ENCODE measurements around the gene CDC42EP2. TPM values are rescaled to one million over a fixed set of nuclear protein-coding genes. Genes with fewer than 3 reads are reported as not detected.

CDC42EP2 gene
- total RNA-seq, 6 donors from 2014 or later: 7.7 to 45.2 (median 14.6) TPM

GRCh38 chr11:65315866-65316226, 1.2 kb downstream of the CDC42EP2 start:
- peaks cover 39 to 73% (median 60%) of the 10 kb centered on the region in 4 donors for H3K4me1 ChIP-seq
- H3K27me3 ChIP-seq: no peaks in the 10 kb centered on the region
- ATAC-seq (ENCODE audit: low FRiP score in 2 of 2) (no peak), DNase-seq (no peak)
- no peaks in the 10 kb centered on the region for H3K9me3 ChIP-seq
- peak overlapping the region; percentile 67 to 80 (median 74) for H3K4me3 ChIP-seq
- H3K27ac ChIP-seq: peak overlapping the region; percentile 90 to 93 (median 92)
- no peak for TF ChIP-seq EP300 (IDR thresholded peaks at IDR 0.05)
- no peak for TF ChIP-seq POLR2AphosphoS5 (IDR thresholded peaks at IDR 0.05)
- TF ChIP-seq CTCF (IDR thresholded peaks at IDR 0.05): peak in 2 of 6 experiments; percentile 5 to 38
- no peak for TF ChIP-seq POLR2A (IDR thresholded peaks at IDR 0.05)
- 21% methylated on average over 8 of the region's 8 CpGs for whole genome bisulfite sequencing, 2 donors
- peaks cover 0 to 11% (median 3%) of the 10 kb centered on the region in 4 donors for H3K36me3 ChIP-seq

GRCh38 chr11:65316227-65317024, 1.8 kb downstream of the CDC42EP2 start:
- peak overlapping the region; percentile 90 to 93 (median 92) for H3K27ac ChIP-seq
- ATAC-seq (ENCODE audit: low FRiP score in 2 of 2): peak; percentile 1 to 66

GRCh38 chr11:65317025-65317786, 2.5 kb downstream of the CDC42EP2 start:
- ATAC-seq (ENCODE audit: low FRiP score in 2 of 2): peak; percentile 38 to 51
- H3K27me3 ChIP-seq: no peaks in the 10 kb centered on the region
- H3K27ac ChIP-seq: peak overlapping the region; percentile 90 to 93 (median 92)
- TF ChIP-seq EP300 (IDR thresholded peaks at IDR 0.05) (peak in 2 of 4 donors; percentile 31 to 70), POLR2A (IDR thresholded peaks at IDR 0.05) (no peak), POLR2AphosphoS5 (IDR thresholded peaks at IDR 0.05) (peak in 1 of 2 donors; percentile 47)
- peaks cover 32 to 63% (median 62%) of the 10 kb centered on the region in 4 donors for H3K4me1 ChIP-seq
- peak overlapping the region; percentile 67 to 80 (median 74) for H3K4me3 ChIP-seq
- peak in 1 of 2 donors; percentile 65 for DNase-seq
- peaks cover 4 to 25% (median 17%) of the 10 kb centered on the region in 4 donors for H3K36me3 ChIP-seq
- WGBS, 2 donors: 26 to 49% methylated on average over 10 to 13 of the region's 13 CpGs
- H3K9me3 ChIP-seq: no peaks in the 10 kb centered on the region

More at GRCh38 chr11:65316227-65317024, 1.8 kb downstream of the CDC42EP2 start:
- H3K27me3 ChIP-seq: no peaks in the 10 kb centered on the region
- H3K4me1 ChIP-seq: peaks cover 36 to 69% (median 60%) of the 10 kb centered on the region in 4 donors
- TF ChIP-seq POLR2AphosphoS5 (IDR thresholded peaks at IDR 0.05): no peak
- TF ChIP-seq EP300 (IDR thresholded peaks at IDR 0.05): no peak
- TF ChIP-seq POLR2A (IDR thresholded peaks at IDR 0.05): no peak
- TF ChIP-seq CTCF (IDR thresholded peaks at IDR 0.05): no peak
- peak overlapping the region; percentile 67 to 80 (median 74) for H3K4me3 ChIP-seq
- peak; percentile 34 to 48 for DNase-seq
- H3K36me3 ChIP-seq: peaks cover 4 to 17% (median 9%) of the 10 kb centered on the region in 4 donors
- no peaks in the 10 kb centered on the region for H3K9me3 ChIP-seq
- WGBS, 2 donors: 41 to 42% methylated on average over 13 to 20 of the region's 20 CpGs

GRCh38 chr11:65320386-65321075, 5.9 kb downstream of the CDC42EP2 start:
- Histone ChIP-seq H3K36me3 (peaks cover 4 to 37% (median 23%) of the 10 kb centered on the region in 4 donors), H3K9me3 (no peaks in the 10 kb centered on the region), H3K4me3 (no peak overlapping the region), H3K27me3 (no peaks in the 10 kb centered on the region), H3K27ac (peak overlapping the region in 3 of 4 donors; percentile 17 to 42 (median 39)), H3K4me1 (peaks cover 23 to 59% (median 41%) of the 10 kb centered on the region in 4 donors)
- no peak for DNase-seq
- TF ChIP-seq CTCF (IDR thresholded peaks at IDR 0.05): no peak
- no peak for TF ChIP-seq POLR2A (IDR thresholded peaks at IDR 0.05)
- no peak for TF ChIP-seq EP300 (IDR thresholded peaks at IDR 0.05)
- no peak for ATAC-seq (ENCODE audit: low FRiP score in 2 of 2)
- 77 to 80% methylated on average over 17 to 21 of the region's 22 CpGs for WGBS, 2 donors
